Panc1 (cell line): Measurements from ENCODE around the gene CREBZF. TPM values are rescaled to one million over a fixed set of nuclear protein-coding genes. Genes with fewer than 3 reads are reported as not detected.
"Not testable (repeated sequence)": the region's sequence is repeated elsewhere in the genome, so short reads cannot be mapped to it uniquely, and the experiment has no call there.

Experiments used
- ATAC-seq: fragments of 200-7000 bp; cut with Tn5 transposase; 2 replicates; pipeline ENCODE4 v1.9.1; 2020; ENCODE audit warnings: mild to moderate bottlenecking, moderate library complexity
- BruUV-seq: library from RNA; stranded (reverse); fragments of 400-500 nt; replicated peaks from 2 replicates; lab custom pipeline; 2021; lab: Mats Ljungman, UMichigan
- CTCF ChIA-PET: fragments of 300-600 bp; sonication (Branson Sonifier 250); formaldehyde crosslinking; loops from one replicate; lab custom pipeline; 2022; ENCODE audit warnings: antibody characterized with exemption; lab: Charles Lee
- POLR2A ChIA-PET: fragments of 300-600 bp; sonication (Branson Sonifier 250); formaldehyde crosslinking; loops from one replicate; lab custom pipeline; 2022; ENCODE audit warnings: antibody characterized with exemption; lab: Charles Lee
- DNase-seq: peaks from one replicate; pipeline ENCODE4 v3.0.0-alpha.2; 2010; ENCODE audit warnings: low read depth, low spot score
- H3K27ac ChIP-seq: 2 replicates; pipeline ENCODE4 v1.5.1; 2011; ENCODE audit warnings: mild to moderate bottlenecking, low read length, inconsistent platforms
- H3K27me3 ChIP-seq: fragments of 200-500 bp; sonication (Bioruptor generic); 2 replicates; pipeline ENCODE4 v1.6.0; 2014; ENCODE audit warnings: low read length, inconsistent platforms; ENCODE audit not compliant: control insufficient read depth, insufficient read depth
- H3K36me3 ChIP-seq: fragments of 200-500 bp; sonication (Bioruptor generic); 2 replicates; pipeline ENCODE4 v1.5.1; 2014; ENCODE audit warnings: inconsistent platforms, mild to moderate bottlenecking, low read length, moderate library complexity; ENCODE audit not compliant: control insufficient read depth, insufficient read depth
- H3K4me1 ChIP-seq: 2 replicates; pipeline ENCODE4 v1.5.1; 2011; ENCODE audit warnings: inconsistent platforms, mild to moderate bottlenecking, low read length, moderate library complexity; ENCODE audit not compliant: control insufficient read depth, insufficient read depth
- H3K4me3 ChIP-seq, 2 experiments: 2 replicates each; pipeline ENCODE4 v1.5.1; 2011 to 2012; ENCODE audit warnings: low read depth in 2 of 2, low read length in 2 of 2, mild to moderate bottlenecking in 2 of 2, inconsistent platforms in 1 of 2, moderate library complexity in 1 of 2
- H3K9me3 ChIP-seq: fragments of 200-500 bp; sonication (Bioruptor generic); 2 replicates; pipeline ENCODE4 v1.5.1; 2014; ENCODE audit warnings: low read depth, mild to moderate bottlenecking, inconsistent platforms, low read length, moderate library complexity; ENCODE audit not compliant: control insufficient read depth, insufficient read depth
- POLR2AphosphoS5 ChIP-seq: IDR thresholded peaks from 2 replicates; pipeline ENCODE4 v1.6.1; 2012; ENCODE audit warnings: mild to moderate bottlenecking, low read depth, low read length, moderate library complexity
- SIN3A ChIP-seq: IDR thresholded peaks from 2 replicates; pipeline ENCODE4 v1.6.1; 2012; ENCODE audit warnings: low read depth, mild to moderate bottlenecking, low read length, moderate library complexity, borderline replicate concordance; ENCODE audit not compliant: insufficient read depth
- TCF7L2 ChIP-seq: IDR thresholded peaks from 2 replicates; pipeline ENCODE4 v1.6.1; 2011; ENCODE audit warnings: mild to moderate bottlenecking, low read depth, low read length, inconsistent platforms
- in situ Hi-C: cut with HindIII; loops from 2 replicates; pipeline ENCODE4 v1.10.0; 2016; ENCODE audit warnings: low sequenced_read_pairs, low pct_unique_long_range_greater_than_20kb
- intact Hi-C: fragments of 100-400 bp; cut with micrococcal nuclease; formaldehyde crosslinking; loops from one replicate; pipeline ENCODE4 v1.10.0; 2022; ENCODE audit not compliant: unreplicated experiment
- total RNA-seq: library from RNA; stranded (reverse); gene quantifications from one replicate; pipeline ENCODE4 v1.2.1, GENCODE V29; 2021; ENCODE audit not compliant: unreplicated experiment
- TF ChIP-seq, protein P1 (sequence below): fragments of 450-650 bp; IDR thresholded peaks from 2 replicates; pipeline ENCODE4 v1.5.1; 2017; ENCODE audit warnings: mild to moderate bottlenecking
- TF ChIP-seq, protein P2 (sequence below), 2 experiments: IDR thresholded peaks; 2 replicates each; pipeline ENCODE4 v1.6.1; 2011 to 2012; ENCODE audit warnings: low read depth in 2 of 2, control low read depth in 1 of 2, low read length in 1 of 2, mild to moderate bottlenecking in 1 of 2, moderate library complexity in 1 of 2; ENCODE audit not compliant: insufficient read depth in 1 of 2

The CREBZF gene
- total RNA-seq, 1 experiment from 2014 or later: 75.8 TPM

DNA sequence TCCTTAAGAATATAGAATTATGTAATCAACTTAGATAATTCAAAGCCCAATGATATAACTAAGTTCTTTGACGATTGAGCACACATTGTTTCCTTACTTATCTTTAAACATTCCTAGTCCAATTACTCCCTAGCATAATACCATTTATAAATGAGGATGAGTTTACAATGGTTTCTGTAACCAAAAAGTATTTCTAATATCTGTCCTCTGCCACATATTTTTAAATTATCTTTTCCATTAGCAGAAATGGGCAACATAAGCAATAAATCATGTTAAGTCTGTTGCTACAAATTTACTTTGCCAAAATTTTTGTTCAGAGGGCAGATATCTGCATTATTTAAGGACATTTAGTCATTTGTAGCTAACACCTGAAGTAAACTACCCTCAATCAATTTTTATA, 6.7 kb downstream of the CREBZF start:
- in situ Hi-C loops: no loop called here
- H3K9me3 ChIP-seq: no peaks in the 10 kb centered on the region
- H3K36me3 ChIP-seq: peaks cover 77% of the 10 kb centered on the region
- no peak overlapping the region for H3K4me3 ChIP-seq
- intact Hi-C loops: no loop called here
- H3K4me1 ChIP-seq: peaks cover 26% of the 10 kb centered on the region
- no peaks in the 10 kb centered on the region for H3K27me3 ChIP-seq
- ChIA-PET CTCF (interaction anchor here (0.7 kb wide), 1 partner anchor 204 kb away, joined by 6 read pairs; no protein-coding TSS in a partner anchor), POLR2A (interaction anchor here (0.7 kb wide), 1 partner anchor 22 kb away, joined by 5 read pairs; no protein-coding TSS in a partner anchor)
- DNase-seq (no peak), ATAC-seq (no peak)
- TF ChIP-seq SIN3A (no peak), POLR2AphosphoS5 (no peak), TCF7L2 (no peak)
- TF ChIP-seq, protein P1, sequence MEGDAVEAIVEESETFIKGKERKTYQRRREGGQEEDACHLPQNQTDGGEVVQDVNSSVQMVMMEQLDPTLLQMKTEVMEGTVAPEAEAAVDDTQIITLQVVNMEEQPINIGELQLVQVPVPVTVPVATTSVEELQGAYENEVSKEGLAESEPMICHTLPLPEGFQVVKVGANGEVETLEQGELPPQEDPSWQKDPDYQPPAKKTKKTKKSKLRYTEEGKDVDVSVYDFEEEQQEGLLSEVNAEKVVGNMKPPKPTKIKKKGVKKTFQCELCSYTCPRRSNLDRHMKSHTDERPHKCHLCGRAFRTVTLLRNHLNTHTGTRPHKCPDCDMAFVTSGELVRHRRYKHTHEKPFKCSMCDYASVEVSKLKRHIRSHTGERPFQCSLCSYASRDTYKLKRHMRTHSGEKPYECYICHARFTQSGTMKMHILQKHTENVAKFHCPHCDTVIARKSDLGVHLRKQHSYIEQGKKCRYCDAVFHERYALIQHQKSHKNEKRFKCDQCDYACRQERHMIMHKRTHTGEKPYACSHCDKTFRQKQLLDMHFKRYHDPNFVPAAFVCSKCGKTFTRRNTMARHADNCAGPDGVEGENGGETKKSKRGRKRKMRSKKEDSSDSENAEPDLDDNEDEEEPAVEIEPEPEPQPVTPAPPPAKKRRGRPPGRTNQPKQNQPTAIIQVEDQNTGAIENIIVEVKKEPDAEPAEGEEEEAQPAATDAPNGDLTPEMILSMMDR: no peak
- TF ChIP-seq, protein P2, sequence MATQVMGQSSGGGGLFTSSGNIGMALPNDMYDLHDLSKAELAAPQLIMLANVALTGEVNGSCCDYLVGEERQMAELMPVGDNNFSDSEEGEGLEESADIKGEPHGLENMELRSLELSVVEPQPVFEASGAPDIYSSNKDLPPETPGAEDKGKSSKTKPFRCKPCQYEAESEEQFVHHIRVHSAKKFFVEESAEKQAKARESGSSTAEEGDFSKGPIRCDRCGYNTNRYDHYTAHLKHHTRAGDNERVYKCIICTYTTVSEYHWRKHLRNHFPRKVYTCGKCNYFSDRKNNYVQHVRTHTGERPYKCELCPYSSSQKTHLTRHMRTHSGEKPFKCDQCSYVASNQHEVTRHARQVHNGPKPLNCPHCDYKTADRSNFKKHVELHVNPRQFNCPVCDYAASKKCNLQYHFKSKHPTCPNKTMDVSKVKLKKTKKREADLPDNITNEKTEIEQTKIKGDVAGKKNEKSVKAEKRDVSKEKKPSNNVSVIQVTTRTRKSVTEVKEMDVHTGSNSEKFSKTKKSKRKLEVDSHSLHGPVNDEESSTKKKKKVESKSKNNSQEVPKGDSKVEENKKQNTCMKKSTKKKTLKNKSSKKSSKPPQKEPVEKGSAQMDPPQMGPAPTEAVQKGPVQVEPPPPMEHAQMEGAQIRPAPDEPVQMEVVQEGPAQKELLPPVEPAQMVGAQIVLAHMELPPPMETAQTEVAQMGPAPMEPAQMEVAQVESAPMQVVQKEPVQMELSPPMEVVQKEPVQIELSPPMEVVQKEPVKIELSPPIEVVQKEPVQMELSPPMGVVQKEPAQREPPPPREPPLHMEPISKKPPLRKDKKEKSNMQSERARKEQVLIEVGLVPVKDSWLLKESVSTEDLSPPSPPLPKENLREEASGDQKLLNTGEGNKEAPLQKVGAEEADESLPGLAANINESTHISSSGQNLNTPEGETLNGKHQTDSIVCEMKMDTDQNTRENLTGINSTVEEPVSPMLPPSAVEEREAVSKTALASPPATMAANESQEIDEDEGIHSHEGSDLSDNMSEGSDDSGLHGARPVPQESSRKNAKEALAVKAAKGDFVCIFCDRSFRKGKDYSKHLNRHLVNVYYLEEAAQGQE (IDR thresholded peaks at IDR 0.05; ENCODE audit: insufficient read depth in 1 of 2, low read depth in 2 of 2, low read length in 1 of 2): no peak
- no TSS peak for BruUV-seq
- no peak overlapping the region for H3K27ac ChIP-seq

GRCh38 chr11:85656777-85657176, 8.2 kb downstream of the CREBZF start:
- Histone ChIP-seq H3K36me3 (peaks cover 73% of the 10 kb centered on the region), H3K9me3 (no peaks in the 10 kb centered on the region), H3K27ac (no peak overlapping the region), H3K27me3 (no peaks in the 10 kb centered on the region), H3K4me1 (peaks cover 26% of the 10 kb centered on the region), H3K4me3 (no peak overlapping the region)
- ChIA-PET CTCF (no interaction called here), POLR2A (interaction anchor here (1.0 kb wide), 2 partner anchors 8 to 9 kb away, joined by 3 to 4 read pairs; no protein-coding TSS in a partner anchor)
- in situ Hi-C loops: no loop called here
- intact Hi-C loops: no loop called here
- no TSS peak for BruUV-seq
- no peak for ATAC-seq
- DNase-seq: no peak
- TF ChIP-seq POLR2AphosphoS5 (no peak), TCF7L2 (no peak), SIN3A (no peak)
- TF ChIP-seq, protein P2 (IDR thresholded peaks at IDR 0.05; ENCODE audit: insufficient read depth in 1 of 2, low read depth in 2 of 2, low read length in 1 of 2): no peak
- TF ChIP-seq, protein P1: no peak

DNA sequence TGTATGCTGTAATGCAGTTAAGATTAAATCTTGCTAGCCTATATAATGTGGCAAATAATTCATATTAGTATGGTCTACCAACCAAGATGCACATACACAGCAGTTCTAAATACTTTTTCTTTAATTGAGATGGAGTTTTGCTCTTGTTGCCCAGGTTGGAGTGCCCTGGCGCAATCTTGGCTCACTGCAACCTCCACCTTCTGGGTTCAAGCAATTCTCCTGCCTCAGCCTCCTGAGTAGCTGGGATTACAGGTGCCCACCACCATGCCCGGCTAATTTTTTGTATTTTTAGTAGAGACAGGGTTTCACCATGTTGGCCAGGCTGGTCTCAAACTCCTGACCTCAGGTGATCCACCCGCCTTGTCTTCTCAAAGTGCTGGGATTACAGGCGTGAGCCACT, 10.6 kb downstream of the CREBZF start:
- H3K27ac ChIP-seq, CTCF ChIA-PET, DNase-seq, POLR2A ChIA-PET, in situ Hi-C loops, H3K9me3 ChIP-seq, BruUV-seq, intact Hi-C loops, H3K4me3 ChIP-seq, ATAC-seq, H3K27me3 ChIP-seq: not testable (repeated sequence)
- peaks cover 13% of the 10 kb centered on the region for H3K4me1 ChIP-seq
- peaks cover 50% of the 10 kb centered on the region for H3K36me3 ChIP-seq
